ENCODE measurements around the gene CDC37L1. TPM values are rescaled to one million over a fixed set of nuclear protein-coding genes. Genes with fewer than 3 reads are reported as not detected.
"Not testable (repeated sequence)": the region's sequence is repeated elsewhere in the genome, so short reads cannot be mapped to it uniquely, and the experiment has no call there.

CDC37L1 gene
- polyA plus RNA-seq, 3 donors: 18.8 to 19.3 (median 19.2) TPM

GRCh38 chr9:4746278-4747030 is 67.1 kb downstream of the CDC37L1 start:
- DNase-seq: no peak

DNA sequence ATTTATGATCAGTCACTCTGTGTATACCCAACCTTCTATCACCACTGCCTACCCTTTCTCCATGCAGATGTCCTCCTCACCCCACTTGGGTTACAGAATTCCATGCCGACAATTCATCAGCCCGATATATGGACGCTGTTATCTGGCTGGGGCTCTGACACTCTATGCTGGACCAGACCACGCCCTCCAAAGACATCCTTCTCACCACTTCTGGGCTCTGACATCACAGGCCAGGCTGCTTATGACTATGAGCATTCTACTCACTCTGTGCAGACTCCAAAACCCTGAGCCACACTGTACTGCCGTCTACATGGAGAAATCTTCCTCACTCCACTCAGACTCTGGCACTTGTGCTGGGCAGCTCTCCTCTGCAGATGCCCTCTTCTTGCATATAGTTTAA is 69.2 kb downstream of the CDC37L1 start:
- DNase-seq: no peak

GRCh38 chr9:4750023-4750673 is 70.8 kb downstream of the CDC37L1 start:
- peak; percentile 36 for DNase-seq

DNA sequence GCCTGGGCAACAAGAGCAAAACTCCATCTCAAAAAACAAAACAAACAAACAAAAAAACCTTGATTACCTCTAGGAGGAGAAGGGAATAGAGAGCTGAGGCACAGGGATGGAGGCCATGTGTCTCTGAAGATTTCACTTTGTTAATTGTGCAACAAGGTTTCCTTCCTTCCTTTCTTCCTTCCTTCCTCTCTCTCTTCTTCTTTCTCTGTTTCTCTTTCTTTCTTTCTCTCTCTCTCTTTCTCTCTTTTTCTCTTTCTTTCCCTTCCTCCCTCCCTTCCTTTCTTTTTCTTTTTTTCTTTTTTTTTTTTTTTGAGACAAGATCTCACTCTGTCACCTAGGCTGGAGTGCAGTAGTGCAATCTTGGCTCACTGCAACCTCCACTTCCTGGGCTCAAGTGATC is 75.2 kb downstream of the CDC37L1 start:
- DNase-seq: not testable (repeated sequence)

GRCh38 chr9:4755026-4755609 is 75.7 kb downstream of the CDC37L1 start:
- DNase-seq: no peak

- peak; percentile 43 for DNase-seq
These were observed 77.1 kb downstream of the CDC37L1 start for GRCh38 chr9:4756420-4756819.

Other genes with a start within 250 kb of the CDC37L1 start
- gene SLC1A1, start 189.1 kb upstream of the CDC37L1 start, polyA plus RNA-seq (ENCODE audit: insufficient read length in 3 of 3): 10 to 100 TPM; 17.9 to 25.4 (median 18.2) TPM
- 10 to 100 TPM; 16.2 to 18.1 (median 17.3) TPM for gene PLPP6, start 17.3 kb upstream of the CDC37L1 start, polyA plus RNA-seq (ENCODE audit: insufficient read length in 3 of 3)
- 1 to 10 TPM; 2.5 to 6.7 (median 4.6) TPM for gene SPATA6L, start 13.1 kb upstream of the CDC37L1 start, polyA plus RNA-seq (ENCODE audit: insufficient read length in 3 of 3)
- 100 to 1,000 TPM in 2 of 3 donors, 10 to 100 TPM in 1; 81.9 to 114 (median 104) TPM for gene AK3, start 61.6 kb downstream of the CDC37L1 start, polyA plus RNA-seq (ENCODE audit: insufficient read length in 3 of 3)
- gene RCL1, start 113.4 kb downstream of the CDC37L1 start, polyA plus RNA-seq (ENCODE audit: insufficient read length in 3 of 3): 10 to 100 TPM; 18.2 to 18.7 (median 18.3) TPM

Measured in renal pelvis (tissue), 4 donors.